HG02970 (cell line): ENCODE results near the gene CAPN12.
"Not testable (repeated sequence)": the region's sequence is repeated elsewhere in the genome, so short reads cannot be mapped to it uniquely, and the experiment has no call there.

Source experiments
- ATAC-seq: cut with Tn5 transposase; IDR thresholded peaks from one replicate; pipeline ENCODE4 v1.9.1; 2021; ENCODE audit warnings: mild to moderate bottlenecking, moderate library complexity, moderate number of reproducible peaks; ENCODE audit not compliant: unreplicated experiment, low FRiP score

The CAPN12 gene

GRCh38 chr19:38744298-38744681, at the start of gene CAPN12:
CAPN12 (minus strand) TSS chr19:38744474; CDS start chr19:38744165, 309 bp downstream.
- no peak for ATAC-seq

- no peak for ATAC-seq
Observed at GRCh38 chr19:38793671-38794070, 49.4 kb upstream of the CAPN12 start.

- no peak for ATAC-seq
Observed at GRCh38 chr19:38793177-38793576, 48.9 kb upstream of the CAPN12 start.

- no peak for ATAC-seq
Observed at GRCh38 chr19:38792250-38793111, 48.2 kb upstream of the CAPN12 start.

GRCh38 chr19:38791451-38792064, 47.3 kb upstream of the CAPN12 start:
- ATAC-seq = peak; percentile 69

GRCh38 chr19:38790507-38791403, 46.5 kb upstream of the CAPN12 start:
- not testable (repeated sequence) for ATAC-seq

- no peak for ATAC-seq
Observed at GRCh38 chr19:38788478-38789243, 44.4 kb upstream of the CAPN12 start, which contains the start of gene LGALS7B. LGALS7B (plus strand) TSS chr19:38789200; CDS start chr19:38789227, 27 bp downstream.

- ATAC-seq = no peak
Observed at GRCh38 chr19:38786572-38787265, 42.4 kb upstream of the CAPN12 start.

- not testable (repeated sequence) for ATAC-seq
Observed at GRCh38 chr19:38786061-38786460, 41.8 kb upstream of the CAPN12 start.

GRCh38 chr19:38785187-38785699, 41.0 kb upstream of the CAPN12 start:
- ATAC-seq = no peak

GRCh38 chr19:38784224-38784623, 40.0 kb upstream of the CAPN12 start:
- no peak for ATAC-seq

GRCh38 chr19:38782212-38782611, 37.9 kb upstream of the CAPN12 start:
- not testable (repeated sequence) for ATAC-seq

GRCh38 chr19:38781058-38781457, 36.8 kb upstream of the CAPN12 start:
- ATAC-seq = no peak

GRCh38 chr19:38780443-38780842, 36.2 kb upstream of the CAPN12 start:
- no peak for ATAC-seq

GRCh38 chr19:38778733-38779132, 34.5 kb upstream of the CAPN12 start:
- no peak for ATAC-seq

GRCh38 chr19:38774181-38774950, 30.1 kb upstream of the CAPN12 start:
- ATAC-seq = no peak

- ATAC-seq = no peak
Observed at GRCh38 chr19:38773469-38774177, 29.3 kb upstream of the CAPN12 start, which contains the start of gene LGALS7. LGALS7 (minus strand) TSS chr19:38773517; CDS start chr19:38773492, 25 bp downstream.

GRCh38 chr19:38771569-38771968, 27.3 kb upstream of the CAPN12 start:
- ATAC-seq = not testable (repeated sequence)
